Testis (tissue), 2 donors: ENCODE measurements around the gene C5orf15.

ENCODE experiments used
- CTCF ChIP-seq, 3 experiments: fragments of 450-650 bp in 2 of 3; fragments of 200-600 bp in 1 of 3; sonication (generic) in 1 of 3; IDR thresholded peaks; one replicate each; pipeline ENCODE4 v1.5.1; 2016 to 2019; ENCODE audit warnings: antibody characterized with exemption in 3 of 3, mild to moderate bottlenecking in 2 of 3, moderate library complexity in 1 of 3
- POLR2A ChIP-seq: fragments of 450-650 bp; IDR thresholded peaks from one replicate; pipeline ENCODE4 v1.6.1; 2017; ENCODE audit warnings: antibody characterized with exemption, mild to moderate bottlenecking, moderate library complexity

- TF ChIP-seq CTCF (IDR thresholded peaks at IDR 0.05), result no peak
- no peak for TF ChIP-seq POLR2A
These were observed 35.3 kb downstream of the C5orf15 start for GRCh38 chr5:133933169-133933509.
